GM06990 (cell line): ENCODE measurements around the gene CDH4.

Experiments
- DNase-seq: peaks from one replicate; pipeline ENCODE4 v3.0.0-alpha.2; 2011; ENCODE audit not compliant: insufficient read length; ENCODE audit errors: extremely low read depth
- H3K27me3 ChIP-seq: replicated peaks from 2 replicates; pipeline ENCODE4 v1.6.0; 2011; ENCODE audit warnings: low read length; ENCODE audit not compliant: control insufficient read depth, insufficient read depth
- H3K36me3 ChIP-seq: 2 replicates; pipeline ENCODE4 v1.5.1; 2011; ENCODE audit warnings: low read length; ENCODE audit not compliant: control insufficient read depth, insufficient read depth
- H3K4me3 ChIP-seq: replicated peaks from 2 replicates; pipeline ENCODE4 v1.5.1; 2011; ENCODE audit warnings: low read depth, mild to moderate bottlenecking, control low read depth, low read length
- CTCF ChIP-seq: IDR thresholded peaks from 2 replicates; pipeline ENCODE4 v1.5.1; 2011; ENCODE audit warnings: low read length, control low read depth, mild to moderate bottlenecking, inconsistent platforms; ENCODE audit not compliant: insufficient read depth, poor library complexity, severe bottlenecking

Gene CDH4

GRCh38 chr20:61251529-61252393 lies at the start of gene CDH4:
CDH4 (plus strand) TSS chr20:61252261.
- Histone ChIP-seq H3K27me3 (no peaks in the 10 kb centered on the region), H3K36me3 (no peaks in the 10 kb centered on the region), H3K4me3 (no peak within 1 kb of the TSS)
- DNase-seq = no peak
- no peak for TF ChIP-seq CTCF

- DNase-seq = no peak
- no peak overlapping the region for H3K4me3 ChIP-seq
- H3K27me3 ChIP-seq = no peaks in the 10 kb centered on the region
- no peaks in the 10 kb centered on the region for H3K36me3 ChIP-seq
- TF ChIP-seq CTCF = no peak
These were observed 48.7 kb upstream of the CDH4 start for GRCh38 chr20:61203320-61203719.

- no peak overlapping the region for H3K4me3 ChIP-seq
- no peaks in the 10 kb centered on the region for H3K27me3 ChIP-seq
- TF ChIP-seq CTCF = no peak
- DNase-seq = no peak
- H3K36me3 ChIP-seq = no peaks in the 10 kb centered on the region
These were observed 47.9 kb upstream of the CDH4 start for GRCh38 chr20:61204206-61204605.

GRCh38 chr20:61205769-61206168 lies 46.3 kb upstream of the CDH4 start:
- DNase-seq = no peak
- no peak for TF ChIP-seq CTCF
- Histone ChIP-seq H3K36me3 (no peaks in the 10 kb centered on the region), H3K4me3 (no peak overlapping the region), H3K27me3 (no peaks in the 10 kb centered on the region)

- H3K36me3 ChIP-seq = no peaks in the 10 kb centered on the region
- TF ChIP-seq CTCF = no peak
- DNase-seq = no peak
- no peaks in the 10 kb centered on the region for H3K27me3 ChIP-seq
- no peak overlapping the region for H3K4me3 ChIP-seq
These were observed 41.2 kb upstream of the CDH4 start for GRCh38 chr20:61210862-61211261.
